Superior temporal gyrus (tissue), 1 donor: Measurements from ENCODE around the gene STK38L.

Experiments
- DNase-seq: peaks from one replicate; pipeline ENCODE4 v3.0.0-alpha.2; 2016; ENCODE audit errors: extremely low spot score

Gene STK38L

GRCh38 chr12:27345376-27345775 lies 101.3 kb downstream of the STK38L start:
- no peak for DNase-seq

GRCh38 chr12:27347779-27348178 lies 103.7 kb downstream of the STK38L start:
- no peak for DNase-seq

- DNase-seq = no peak
These were observed 107.4 kb downstream of the STK38L start for GRCh38 chr12:27351476-27351875.

GRCh38 chr12:27355486-27355885 lies 111.4 kb downstream of the STK38L start:
- DNase-seq = no peak

GRCh38 chr12:27355979-27356378 lies 111.9 kb downstream of the STK38L start:
- DNase-seq = no peak

GRCh38 chr12:27359578-27360340 lies 115.7 kb downstream of the STK38L start:
- no peak for DNase-seq

GRCh38 chr12:27361372-27361771 lies 117.3 kb downstream of the STK38L start:
- peak; percentile 45 for DNase-seq

- no peak for DNase-seq
These were observed 122.5 kb downstream of the STK38L start for GRCh38 chr12:27366621-27367020.

GRCh38 chr12:27367078-27367477 lies 123.0 kb downstream of the STK38L start:
- no peak for DNase-seq
